DMS153 treated with DMSO at 0.1 percent for 48 hours (cell line): ENCODE results near the gene TNNT3.
A peak's percentile ranks its signal among the peaks of the same experiment; 100 is the strongest.
"Not testable (repeated sequence)": the region's sequence is repeated elsewhere in the genome, so short reads cannot be mapped to it uniquely, and the experiment has no call there.

Experiments
- DNase-seq: peaks from one replicate; lab custom pipeline; 2025; ENCODE audit not compliant: unreplicated experiment; lab: John Stamatoyannopoulos, UW

TNNT3 gene

DNA sequence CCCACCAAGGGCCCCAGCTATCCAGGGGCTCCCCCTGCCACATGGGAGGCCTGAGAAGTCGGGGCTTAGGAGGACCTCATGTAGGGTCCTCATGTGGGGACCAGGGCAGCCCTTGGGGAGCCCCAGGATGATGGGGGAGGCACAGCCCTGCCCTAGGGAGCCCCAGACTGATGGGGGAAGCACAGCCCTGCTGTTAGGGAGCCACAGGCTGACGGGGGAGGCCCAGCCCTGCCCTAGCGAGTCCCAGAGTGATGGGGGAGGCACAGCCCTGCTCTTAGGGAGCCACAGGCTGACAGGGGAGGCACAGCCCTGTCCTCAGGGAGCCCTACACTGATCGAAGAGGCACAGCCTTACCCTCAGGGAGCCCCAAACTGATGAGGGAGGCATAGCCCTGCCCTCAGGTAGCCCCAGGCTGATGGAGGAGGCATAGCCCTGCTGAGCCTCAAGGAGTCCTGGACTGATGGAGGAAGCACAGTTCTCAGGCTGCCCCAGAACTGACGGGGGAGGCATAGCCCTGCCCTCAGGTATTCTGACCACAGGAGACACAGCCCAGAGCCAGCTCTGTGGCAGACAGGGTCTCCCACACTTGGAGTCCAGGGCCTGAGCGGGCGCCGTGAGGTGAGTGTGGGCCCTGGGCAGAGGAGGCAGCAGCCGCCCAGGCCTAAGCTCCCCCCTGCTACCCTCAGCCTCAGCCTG, 38.6 kb upstream of the TNNT3 start:
- no peak for DNase-seq

DNA sequence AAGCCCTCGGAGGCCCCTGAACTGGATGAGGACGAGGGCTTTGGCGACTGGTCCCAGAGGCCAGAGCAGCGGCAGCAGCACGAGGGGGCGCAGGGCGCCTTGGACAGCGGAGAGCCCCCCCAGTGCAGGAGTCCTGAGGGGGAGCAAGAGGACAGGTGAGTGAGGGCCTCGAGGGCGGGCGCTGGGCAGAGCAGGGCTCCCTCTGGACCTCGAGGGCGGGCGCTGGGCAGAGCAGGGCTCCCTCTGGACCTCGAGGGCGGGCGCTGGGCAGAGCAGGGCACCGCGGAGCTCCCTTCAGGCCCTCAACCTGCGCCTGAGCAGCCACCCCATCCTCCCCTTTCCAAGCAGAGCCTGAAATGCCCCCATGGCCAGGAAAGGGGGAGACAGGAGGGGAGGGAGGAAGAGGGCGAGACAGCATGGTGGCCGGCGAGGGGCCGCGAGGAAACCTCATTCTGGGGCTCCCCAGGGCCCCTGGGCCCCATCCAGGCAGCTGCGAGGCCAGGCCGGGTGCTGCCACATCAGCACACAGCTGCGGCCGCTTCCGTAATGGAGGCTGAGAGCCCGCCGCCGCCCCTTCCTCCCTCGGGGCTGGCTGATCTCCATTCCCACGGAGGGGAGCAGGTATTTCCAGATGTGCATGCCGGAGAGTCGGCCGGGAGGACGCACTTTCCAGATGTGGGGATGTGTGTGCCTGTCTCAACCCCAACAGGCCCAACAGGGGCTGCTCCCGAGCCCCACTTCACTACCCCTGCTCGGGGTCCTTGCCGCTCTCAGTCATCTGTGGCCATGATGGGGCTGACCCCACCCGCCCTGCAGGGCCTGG, 37.9 kb upstream of the TNNT3 start:
- no peak for DNase-seq

DNA sequence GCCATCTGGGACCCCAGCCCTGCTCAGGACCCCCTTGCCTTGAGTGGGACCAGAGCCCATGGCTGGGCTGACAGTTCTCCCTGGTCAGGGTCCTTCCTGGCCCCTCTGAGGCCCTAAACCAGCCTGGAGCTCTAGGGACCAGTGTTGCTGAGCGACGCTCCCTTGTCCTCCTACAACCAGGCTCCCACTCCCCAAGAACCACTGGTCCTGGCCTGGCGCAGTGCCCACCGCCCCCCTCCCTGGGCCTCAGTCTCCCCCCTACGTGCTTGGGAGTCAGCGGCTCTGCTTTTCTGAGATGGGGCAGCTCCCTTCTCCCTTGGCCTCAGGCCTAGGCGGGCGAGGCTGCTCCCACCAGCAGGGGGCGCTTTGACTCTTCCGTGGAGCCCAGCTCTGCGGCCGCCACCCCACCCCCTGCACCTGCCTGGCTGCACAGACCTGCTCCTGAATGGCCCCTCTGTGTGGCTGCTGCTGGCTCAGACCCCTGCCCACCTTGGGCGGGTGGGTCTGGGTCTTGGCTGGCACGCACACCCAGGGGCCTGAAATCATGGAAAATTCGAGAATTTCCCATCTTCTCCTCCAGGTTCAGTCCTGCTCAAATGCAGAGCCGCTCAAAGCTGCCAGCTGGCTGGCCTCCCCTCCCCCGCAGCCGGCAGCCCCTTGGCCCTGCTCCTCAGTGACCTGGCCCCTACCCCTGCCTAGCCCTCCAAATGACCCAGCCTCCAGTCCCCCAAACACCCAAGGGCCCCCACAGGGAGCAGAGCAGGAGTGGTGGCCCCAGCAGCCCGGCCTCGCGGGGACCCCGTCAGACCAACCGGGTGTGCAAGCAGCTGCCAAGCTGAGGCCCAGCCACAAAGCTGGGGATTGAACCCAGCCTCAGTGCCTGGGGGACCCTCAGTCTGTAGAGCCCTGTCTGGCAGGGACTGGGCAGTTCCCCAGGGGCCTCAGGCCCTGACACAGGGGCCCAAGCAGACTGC, 37.0 kb upstream of the TNNT3 start:
- DNase-seq, result peak; percentile 53

DNA sequence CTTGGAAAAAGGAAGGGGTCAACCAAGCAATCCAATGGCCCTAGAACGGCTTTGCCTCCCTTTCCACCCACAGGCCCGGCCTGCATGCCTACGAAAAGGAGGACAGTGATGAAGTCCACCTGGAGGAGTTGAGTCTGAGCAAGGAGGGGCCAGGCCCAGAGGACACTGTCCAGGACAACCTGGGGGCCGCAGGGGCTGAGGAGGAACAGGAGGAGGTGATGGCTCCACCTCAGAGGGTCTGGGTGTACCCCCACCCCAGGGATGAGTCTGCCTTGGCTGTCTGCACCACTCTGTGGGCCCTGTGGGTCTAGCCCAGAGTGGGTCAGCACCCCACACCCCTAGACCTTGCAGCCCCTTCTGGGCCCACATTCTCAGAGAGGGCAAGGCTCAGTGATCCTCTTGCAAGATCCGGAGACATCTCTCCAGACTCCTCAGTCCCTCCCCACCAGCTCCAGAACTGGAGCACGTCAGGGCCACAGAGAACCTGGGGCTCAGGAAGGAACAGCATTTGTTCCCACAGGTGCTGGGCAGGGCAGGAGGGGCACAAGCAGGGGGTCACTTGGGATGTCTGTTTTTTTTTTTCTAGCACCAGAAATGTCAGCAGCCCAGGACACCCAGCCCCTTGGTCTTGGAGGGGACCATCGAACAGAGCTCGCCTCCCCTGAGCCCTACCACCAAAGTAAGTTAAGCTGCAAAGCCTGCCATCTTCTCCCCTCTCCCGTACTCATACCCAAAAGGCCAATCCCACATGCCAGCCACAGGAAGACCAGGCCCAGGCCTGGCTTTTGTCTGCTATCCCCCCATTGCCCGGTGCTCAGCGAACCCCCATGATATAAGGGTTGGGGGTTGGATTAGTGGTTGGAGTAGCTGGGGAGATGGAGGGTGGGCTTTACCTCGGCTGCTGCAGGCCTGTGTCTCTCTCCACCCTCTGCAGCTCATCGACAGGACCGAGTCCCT, 35.9 kb upstream of the TNNT3 start:
- no peak for DNase-seq

DNA sequence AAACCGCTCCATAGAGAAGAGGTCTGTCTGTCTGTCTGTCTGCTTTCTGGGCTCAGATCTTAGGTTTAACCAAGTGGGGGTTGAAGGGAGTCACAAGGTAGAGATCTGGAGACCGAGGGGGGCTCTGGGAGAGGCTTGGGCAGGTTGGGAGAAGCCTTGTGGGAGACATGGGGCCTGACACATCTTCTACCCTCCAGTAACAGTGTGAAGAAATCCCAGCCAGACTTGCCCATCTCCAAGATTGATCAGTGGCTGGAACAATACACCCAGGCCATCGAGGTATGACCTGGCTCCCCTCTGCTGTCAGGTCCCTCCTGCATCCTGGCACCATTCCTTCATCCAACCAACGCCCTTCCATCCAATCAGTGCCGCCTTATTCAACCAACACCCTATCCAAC, 35.2 kb upstream of the TNNT3 start:
- DNase-seq, result no peak

DNA sequence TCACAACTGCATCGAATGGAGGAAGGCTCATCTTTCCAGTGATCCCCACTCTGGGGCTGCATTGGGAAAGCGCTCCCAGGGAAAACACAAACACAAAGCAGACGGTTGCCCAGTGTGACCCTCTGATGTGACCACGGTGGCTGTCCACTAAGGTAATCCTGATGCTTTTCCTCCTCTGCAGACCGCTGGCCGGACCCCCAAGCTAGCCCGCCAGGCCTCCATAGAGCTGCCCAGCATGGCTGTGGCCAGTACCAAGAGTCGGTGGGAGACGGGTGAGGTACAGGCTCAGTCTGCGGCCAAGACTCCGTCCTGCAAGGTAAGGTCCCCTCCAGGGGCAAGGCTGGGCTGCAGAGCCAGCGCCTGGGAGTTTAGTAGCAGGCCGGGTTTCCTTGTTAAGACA, 33.0 kb upstream of the TNNT3 start:
- not testable (repeated sequence) for DNase-seq

DNA sequence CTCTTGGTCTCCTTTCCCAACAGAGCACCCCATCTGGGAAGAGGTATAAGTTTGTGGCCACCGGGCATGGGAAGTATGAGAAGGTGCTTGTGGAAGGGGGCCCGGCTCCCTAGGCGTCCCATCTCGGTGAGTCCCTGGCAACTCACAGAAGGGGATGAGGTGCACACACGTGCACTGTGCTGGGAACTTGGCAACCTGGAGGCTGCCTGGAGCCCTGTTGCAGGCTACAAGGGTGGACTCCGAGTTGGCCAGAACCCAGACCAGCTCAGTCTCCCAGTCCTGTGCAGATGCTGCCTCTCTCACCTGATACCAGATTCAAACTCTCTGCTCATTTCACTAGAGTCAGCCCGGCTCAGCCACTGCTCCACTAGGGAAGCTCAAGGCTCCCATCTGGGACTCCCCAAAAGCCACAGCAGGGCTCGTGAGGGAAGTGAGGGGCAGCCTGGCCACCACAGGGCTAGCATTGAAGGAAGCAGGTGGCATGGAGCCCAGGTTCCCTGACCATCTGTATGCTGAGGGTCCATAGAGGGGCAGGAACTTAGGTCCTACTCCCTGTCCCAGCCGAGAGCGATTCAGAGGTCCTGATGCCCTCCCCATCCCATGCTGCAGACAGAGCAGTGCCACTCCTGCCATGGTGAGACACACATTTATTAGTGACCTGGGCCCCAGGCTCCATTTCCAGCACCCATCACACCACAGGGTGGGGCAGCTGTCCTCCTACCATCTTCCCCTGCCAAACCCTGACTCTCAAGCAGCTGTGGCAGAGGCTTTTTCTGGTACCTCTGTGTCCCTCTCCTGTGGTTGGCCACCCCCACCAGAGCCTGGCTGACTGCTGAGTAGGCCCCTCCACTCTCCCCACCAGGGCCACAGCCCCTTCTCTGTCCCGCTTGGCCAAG, 31.8 kb upstream of the TNNT3 start:
- no peak for DNase-seq

DNA sequence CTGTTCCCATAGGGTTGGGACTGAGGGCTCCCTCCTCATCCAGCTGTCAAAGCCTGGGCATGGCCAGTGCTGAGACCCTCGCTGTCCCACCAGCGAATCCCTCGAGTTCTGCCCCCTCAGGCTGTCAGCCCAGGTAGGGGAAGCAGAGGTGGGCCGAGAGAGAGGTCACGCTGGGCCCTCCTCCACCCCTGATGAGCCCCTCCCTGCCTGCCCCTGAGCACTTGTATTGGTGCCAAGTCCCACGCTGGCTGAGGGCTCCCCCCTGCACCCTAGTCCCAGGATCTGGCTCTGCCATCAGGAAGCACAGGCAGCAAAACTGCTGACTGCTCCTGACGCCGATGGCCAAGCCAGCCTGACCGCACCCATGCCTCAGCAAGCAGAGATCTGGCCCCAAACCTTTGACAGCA, 31.2 kb upstream of the TNNT3 start:
- no peak for DNase-seq

DNA sequence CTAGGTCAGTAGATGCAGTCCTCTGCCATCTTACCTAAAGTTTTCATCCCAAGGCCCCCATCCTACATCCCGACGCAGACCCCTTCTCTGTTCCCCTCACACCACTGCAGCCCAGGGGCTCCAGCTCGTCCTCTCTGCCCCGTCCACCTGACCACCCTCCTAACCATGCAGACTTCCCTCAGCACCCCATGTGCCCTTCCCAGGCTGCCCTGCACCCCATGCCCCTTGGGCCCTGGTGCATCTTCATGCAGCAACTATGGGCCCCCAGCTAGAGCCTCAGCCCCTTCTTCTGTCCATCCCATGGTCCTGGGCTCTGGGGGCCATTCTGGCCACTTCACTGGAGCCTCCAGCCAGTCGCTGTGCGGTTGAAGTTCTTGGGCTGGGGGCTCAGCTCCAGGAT, 30.7 kb upstream of the TNNT3 start:
- DNase-seq, result no peak

DNA sequence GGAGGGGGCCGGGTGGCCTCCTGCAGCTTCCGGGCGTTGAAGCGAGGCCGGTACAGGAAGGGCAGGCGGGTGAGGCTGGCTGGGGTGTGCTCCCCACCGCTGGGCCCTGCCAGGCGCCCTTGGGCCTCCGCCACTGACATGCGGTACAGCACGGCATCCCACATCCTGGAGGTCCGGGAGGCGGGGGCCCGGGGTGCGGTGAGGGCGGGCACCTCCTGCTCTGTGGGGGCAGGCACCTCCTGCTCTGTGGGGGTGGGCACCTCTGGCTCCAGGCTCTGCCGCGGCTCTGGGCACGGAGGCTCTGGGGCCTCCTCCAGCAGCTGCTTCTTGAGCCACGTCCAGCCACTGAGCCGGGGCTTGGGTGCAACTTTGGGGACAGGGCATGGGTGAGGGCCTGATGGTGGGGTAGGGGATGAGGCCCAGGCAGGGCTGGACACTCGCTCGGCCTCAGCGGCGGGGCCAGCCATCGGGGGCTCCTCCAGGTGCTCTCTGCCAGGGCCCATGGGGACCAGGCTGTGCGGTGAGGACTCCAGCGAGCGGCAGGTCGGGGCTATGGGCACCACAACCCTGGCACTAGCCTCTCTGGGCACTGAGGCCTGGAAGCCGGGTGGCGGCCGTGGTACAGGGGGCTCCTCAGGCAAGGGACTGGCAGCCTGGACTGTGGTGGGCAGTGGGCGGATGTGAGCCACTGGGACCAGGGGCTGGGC, 30.1 kb upstream of the TNNT3 start:
- DNase-seq, result no peak

DNA sequence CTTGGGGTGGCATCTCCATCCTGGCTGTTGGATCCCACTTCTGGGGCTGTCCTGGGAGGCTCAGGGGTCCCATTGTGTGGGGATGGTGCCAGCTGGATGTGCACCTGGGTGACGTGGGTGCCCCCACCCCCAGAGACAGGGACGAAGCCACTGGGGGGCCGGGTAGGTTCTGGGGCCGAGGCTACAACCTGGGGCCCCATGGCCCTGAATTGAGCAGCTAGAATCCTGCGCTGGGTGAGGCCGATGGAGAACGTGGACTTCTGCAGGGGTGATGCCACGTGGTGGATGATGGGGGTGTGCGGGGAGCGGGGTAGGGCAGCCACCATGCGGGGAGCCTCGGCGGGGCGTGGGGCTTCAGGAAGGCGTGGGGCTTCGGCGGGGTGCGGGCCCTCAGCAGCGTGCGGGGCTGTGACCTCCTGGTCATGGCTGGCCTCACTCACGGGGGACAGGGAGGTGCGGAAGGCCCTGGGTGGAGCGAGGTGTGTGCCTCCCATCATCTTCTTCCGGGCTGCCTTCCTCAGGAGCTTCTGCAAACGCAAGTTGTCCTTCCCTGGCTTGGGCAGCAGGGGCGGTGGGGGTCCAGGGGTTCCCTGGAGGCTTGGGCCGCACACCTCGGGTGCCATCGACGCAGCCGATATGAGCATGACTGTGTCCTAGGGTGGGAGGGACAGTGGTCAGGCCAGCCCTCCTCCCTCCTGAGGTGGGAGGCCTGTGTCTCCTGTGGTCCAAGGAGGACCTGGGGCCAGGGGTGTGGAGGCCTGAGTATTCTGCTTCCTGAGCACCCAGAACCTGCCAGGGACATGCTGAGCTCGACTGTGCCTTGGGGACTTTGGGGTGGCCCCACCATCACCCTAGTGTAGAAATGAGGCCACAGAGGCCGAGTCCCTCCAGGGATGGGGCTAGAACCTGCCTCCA, 29.3 kb upstream of the TNNT3 start:
- no peak for DNase-seq

DNA sequence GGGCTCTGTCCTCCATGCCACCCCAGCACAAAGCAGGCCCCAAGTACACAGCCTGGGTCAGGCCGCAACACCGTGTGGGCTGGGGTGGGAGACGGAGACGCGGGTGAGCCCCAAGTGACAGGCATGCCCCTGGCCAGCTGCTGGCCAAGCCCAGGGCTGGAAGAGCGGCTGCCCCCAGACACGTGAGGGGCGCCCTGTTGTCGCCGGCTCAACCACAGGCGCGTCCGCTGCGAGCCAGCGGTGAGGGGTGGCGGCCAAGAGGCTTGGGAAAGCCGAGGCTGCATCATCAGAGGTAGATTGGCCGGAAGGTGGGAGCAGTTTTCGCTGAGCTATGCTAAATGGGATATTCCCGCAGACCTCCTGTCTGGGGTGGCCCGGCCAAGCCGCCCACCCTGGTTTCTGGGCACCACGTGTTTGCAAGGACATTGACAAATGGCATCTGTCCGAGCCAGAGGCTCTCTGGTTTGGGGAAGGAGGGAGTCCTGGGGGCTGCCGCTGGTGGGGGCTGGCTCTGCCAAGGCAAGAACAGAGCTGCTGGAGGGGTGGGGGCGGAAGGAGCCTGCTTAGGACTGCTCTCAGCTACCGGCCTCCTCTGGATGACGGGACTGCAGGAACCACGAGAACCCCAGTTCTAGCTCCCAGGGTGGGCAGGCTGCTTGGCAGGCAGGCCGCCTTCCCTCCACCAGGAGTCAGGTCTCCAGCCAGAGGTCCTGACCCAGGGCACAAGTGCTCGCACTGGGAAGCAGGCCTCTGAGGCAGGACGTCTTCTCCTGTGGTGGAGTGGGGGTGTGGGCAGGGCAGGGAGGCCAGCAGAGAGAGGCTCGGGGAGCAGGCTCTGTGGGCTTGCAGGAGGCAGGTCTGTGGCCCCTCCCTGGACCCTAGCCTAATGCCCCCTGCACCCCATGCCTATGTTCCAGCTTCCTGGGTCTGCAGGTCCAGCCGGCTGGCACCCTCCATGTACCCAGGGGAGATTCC, 28.4 kb upstream of the TNNT3 start:
- no peak for DNase-seq

DNA sequence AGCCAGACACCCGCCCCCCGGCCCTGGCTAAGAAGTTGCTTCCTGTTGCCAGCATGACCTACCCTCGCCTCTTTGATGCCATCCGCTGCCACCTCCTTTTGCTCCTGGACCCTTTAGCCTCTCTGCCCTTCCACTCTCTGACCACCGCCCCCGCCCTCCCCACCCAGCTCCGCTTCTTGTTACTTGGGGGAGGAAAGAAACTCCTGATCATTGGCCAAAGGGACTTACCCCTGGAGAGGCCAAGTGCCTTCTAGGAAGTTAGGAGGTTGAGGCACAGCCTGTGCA, 27.7 kb upstream of the TNNT3 start, which contains the start of gene PRR33:
Gene PRR33 (minus strand): TSS at position 65 of the 285 bp plus-strand sequence. CDS start 1,311 bp downstream, outside the sequence.
- DNase-seq, result no peak

DNA sequence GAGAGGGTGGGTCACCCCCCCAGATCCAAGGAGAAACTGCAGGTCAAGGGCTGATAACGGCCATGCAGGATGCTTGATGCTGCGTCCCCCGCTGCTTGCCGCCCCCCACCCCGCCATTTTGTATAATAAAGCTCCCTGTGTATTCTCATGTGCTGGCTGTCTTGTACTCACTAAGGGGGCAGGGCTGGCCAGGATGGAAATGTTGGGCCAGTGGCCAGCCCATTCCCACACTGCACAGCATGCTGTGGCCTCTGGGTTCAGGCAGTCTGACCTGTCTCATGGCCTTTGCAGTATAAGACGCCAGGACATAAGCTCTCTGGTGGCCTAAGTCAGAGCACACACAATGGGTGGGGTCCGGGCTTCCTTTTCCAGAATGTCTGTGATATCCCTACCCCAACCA, 27.4 kb upstream of the TNNT3 start:
- DNase-seq, result no peak

DNA sequence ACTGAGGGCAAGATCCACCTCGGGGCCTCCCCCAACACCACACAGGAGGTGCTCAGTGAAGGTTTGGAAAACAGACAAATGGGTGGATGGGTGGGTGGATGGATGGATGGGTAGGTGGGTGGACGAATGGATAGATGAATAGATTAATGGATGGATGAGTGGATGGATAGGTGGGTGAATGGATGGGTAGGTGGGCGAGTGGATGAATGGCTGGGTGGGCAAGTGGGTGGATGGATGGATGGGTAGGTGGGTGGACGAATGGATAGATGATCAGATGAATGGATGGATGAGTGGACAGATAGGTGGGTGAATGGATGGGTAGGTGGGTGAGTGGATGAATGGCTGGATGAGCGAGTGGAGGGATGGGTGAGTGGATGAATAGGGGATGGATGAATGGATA, 26.9 kb upstream of the TNNT3 start:
- DNase-seq, result no peak

DNA sequence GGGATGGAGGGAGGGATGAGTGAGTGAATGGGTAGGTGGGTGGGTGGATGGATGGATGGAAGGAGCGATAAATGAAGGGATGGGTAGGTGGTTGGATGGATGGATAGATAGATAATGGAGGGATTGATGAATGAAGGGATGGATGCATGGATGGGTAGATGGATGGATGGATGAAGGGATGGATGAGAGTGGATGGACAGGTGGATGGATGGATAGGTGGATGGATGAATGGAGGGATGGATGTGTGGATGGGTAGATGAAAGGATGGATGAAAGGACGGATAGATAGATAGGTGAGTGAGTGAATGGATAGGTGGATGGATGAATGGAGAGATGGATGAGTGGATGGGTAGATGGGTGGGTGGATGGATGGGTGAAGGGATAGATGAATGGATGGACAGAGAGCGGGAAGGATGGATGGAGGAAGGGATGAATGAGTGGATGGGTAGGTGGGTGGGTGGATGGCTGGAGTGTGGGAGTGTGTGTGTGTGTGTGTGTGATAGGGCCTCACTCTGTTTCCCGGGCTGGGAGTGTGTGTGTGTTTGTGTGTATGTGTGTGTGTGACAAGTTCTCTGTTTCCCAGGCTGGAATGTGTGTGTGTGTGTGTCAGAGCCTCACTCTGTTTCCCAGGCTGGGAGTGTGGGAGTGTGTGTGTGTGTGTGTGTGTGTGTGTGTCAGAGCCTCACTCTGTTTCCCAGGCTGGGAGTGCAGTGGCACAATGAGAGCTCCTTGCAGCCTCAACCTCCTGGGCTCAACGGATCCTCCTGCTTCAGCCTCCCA, 25.7 kb upstream of the TNNT3 start:
- DNase-seq, result no peak
